Left forelimb (tissue), 1 donor: ENCODE data around the gene AMHR2.

ENCODE experiments used
- DNase-seq: peaks from one replicate; pipeline ENCODE4 v3.0.0-alpha.2; 2018; ENCODE audit warnings: low spot score

Gene AMHR2

GRCh38 chr12:53453953-53454640, 30.4 kb downstream of the AMHR2 start:
- DNase-seq: no peak

GRCh38 chr12:53454707-53455106, 31.1 kb downstream of the AMHR2 start:
- DNase-seq: no peak

DNA sequence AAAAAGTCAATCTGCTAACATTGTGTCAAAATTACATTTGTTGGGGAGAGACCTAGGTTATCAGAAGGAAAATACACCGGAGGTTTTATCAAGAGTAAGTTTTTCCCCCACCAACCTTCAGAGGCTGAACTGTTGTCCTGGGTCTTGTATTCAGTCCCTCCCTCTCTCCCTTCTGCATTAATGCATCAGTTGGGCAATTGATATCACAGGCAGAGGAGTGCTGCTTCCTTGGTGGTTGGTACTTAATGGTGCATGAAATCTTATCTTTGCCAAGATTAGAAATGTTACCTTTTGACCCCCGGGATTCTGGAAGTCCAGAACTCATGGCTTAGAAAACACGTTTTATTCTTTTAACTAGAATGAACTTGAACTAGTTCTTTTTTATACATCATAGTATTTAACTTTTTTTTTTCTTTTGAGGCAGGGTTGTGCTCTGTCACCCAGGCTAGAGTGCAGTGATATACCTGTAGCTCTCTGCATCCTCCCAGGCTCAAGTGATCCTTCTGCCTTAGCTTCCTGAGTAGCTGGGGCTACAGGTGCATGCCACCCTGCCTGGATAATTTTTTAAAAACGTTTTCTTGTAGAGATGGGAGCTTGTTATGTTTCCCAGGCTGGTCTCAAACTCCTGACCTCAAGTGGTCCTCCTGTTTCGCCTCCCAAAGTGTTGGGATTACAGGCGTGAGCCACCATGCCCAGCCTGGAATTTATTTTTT, 33.2 kb downstream of the AMHR2 start:
- DNase-seq: no peak

- DNase-seq: no peak
Measured at GRCh38 chr12:53459097-53459496, 35.4 kb downstream of the AMHR2 start.

GRCh38 chr12:53461059-53461458, 37.4 kb downstream of the AMHR2 start:
- DNase-seq: no peak

DNA sequence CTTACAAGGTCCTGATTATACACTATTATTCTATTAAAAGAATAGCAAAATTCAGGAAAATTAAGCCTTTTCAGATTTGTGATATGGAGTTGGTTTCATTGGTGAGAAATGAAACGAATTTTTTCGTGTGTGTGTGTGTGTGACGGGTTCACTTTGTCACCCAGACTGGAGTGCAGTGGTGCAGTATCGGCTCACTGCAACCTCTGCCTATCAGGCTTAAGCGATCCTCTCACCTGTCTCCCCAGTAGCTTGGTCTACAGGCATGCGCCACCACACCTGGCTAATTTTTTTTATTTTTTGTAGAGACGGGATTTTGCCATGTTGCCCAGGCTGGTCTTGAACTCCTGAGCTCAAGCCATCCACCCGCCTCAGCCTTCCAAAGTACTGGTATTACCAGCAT, 37.9 kb downstream of the AMHR2 start:
- DNase-seq: no peak

GRCh38 chr12:53462935-53463334, 39.3 kb downstream of the AMHR2 start:
- DNase-seq: no peak

GRCh38 chr12:53463802-53464560, 40.3 kb downstream of the AMHR2 start:
- DNase-seq: no peak

GRCh38 chr12:53464685-53465418, 41.2 kb downstream of the AMHR2 start:
- DNase-seq: no peak

- no peak for DNase-seq
Measured at GRCh38 chr12:53465679-53466078, 42.0 kb downstream of the AMHR2 start.

DNA sequence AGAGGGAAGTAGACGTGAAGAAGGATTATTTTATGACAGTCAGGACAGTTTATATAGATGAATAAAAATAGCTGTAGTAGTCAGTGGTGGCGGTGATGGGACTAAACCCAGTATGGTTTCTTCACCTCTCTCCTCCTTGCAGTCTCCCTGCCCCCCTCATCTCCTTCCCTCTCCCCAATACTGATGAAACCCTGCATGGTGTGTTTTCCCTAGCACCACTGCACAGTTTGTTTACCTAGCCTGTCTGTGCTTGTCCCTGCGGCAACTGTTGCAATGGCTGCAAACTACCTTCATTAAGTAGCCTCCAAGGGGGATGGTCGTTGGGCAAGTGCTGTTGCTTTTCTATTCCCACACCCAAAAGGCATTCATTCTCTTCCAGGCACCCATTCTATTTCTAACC, 43.0 kb downstream of the AMHR2 start:
- no peak for DNase-seq

DNA sequence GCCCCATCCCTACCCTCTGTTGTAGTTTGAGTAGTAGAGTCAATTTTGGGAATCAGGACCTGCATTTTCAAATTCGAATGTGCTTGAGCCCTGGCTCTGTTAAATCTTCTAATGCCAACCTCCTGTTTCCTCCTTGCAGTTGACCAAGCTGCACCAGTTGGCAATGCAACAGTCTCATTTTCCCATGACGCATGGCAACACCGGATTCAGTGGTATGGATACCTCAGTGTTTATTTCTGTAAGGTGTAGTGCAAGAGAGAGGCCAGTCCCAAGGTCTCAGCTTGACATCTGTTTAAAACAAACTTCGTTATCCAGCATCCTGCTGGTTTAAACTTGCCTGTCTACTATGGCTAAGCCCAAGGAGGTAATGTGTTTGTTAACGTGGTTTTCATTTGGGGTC, 43.4 kb downstream of the AMHR2 start:
- DNase-seq: no peak

- no peak for DNase-seq
Measured at GRCh38 chr12:53467880-53468279, 44.2 kb downstream of the AMHR2 start.

DNA sequence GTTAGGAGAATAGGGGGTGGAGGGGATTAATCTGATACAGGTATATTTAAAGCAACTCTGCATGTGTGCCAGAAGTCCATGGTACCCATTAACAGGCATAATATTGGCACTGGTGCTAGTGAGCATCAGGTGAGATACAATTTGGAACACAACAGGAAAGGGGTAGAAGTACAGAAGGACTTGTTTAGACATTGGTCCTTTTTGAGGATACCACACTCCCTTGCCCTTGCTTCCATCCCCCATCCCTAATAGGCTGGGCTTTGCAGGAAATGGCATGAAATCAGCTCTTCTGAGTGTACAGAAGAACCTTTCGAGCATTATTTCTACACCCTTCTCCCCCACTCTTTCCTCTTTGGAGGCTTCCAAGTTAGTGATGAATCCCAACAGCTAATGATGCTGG, 44.6 kb downstream of the AMHR2 start:
- no peak for DNase-seq

DNA sequence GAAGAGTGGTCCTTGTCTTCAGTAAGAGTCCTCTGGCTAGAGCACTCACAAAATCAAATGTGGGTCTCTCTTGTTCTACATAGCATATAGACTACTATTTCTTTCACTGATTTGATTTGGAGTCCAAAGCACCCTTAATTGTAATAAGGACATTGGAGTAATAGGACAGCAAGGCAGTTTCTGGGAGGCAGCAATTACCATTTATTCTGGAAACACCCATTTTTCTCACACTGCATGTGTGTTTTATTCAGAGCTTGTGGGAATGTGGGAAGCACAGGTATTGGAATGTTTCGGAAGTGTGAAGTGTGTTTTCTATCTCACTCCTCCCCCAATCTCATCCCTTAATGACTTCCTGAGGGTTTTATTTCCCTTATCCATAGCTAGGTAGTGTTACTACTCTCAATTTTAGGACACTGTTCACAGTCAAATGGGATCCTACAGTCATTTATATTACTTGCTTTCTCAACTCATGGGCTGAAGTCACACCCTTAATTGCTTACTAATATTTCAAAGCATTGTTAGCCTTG, 48.5 kb downstream of the AMHR2 start:
- no peak for DNase-seq

DNA sequence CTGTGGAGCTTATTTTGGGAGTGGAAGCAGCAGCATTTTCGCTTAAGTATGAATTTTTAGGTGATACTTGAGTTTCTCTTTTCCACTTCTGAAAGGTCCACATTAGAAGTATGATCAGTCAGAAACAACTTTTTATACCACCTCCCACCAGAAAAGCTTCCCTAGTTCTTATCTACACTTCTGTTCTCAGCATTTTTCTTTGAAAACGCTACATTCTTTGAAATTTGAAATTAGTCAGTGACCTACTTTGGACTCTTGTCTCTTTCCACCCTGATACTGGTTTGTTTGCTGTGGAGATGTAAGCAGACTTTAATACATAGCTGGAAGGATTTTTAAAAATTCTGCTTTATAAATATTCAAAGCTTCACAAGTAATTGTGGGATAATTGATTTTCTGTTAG, 50.4 kb downstream of the AMHR2 start:
- no peak for DNase-seq

GRCh38 chr12:53474819-53475218, 51.2 kb downstream of the AMHR2 start:
- no peak for DNase-seq

DNA sequence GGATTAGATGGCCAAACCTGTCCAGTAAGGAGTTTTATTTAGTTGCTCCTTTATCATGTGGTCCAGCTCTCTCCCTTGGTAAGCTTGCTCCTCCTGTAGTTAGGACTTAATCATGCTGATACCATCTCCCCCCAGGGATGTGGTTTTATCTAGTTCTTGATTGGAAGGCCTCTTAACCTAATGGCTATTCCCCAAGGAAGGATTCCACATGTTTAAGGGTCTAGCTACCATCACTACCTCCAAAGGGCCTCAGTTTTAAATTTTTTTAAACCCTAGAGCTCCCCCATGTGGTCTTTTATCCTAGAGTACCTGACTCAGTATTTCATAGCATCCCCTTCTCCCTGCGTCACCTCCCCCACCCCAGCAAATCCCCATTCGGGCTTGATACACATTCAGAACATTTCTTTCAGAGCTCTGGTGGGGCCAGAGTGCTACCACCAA, 53.1 kb downstream of the AMHR2 start:
- DNase-seq: no peak

- DNase-seq: no peak
Measured at GRCh38 chr12:53478865-53479264, 55.2 kb downstream of the AMHR2 start.

GRCh38 chr12:53479331-53479730, 55.7 kb downstream of the AMHR2 start:
- no peak for DNase-seq

DNA sequence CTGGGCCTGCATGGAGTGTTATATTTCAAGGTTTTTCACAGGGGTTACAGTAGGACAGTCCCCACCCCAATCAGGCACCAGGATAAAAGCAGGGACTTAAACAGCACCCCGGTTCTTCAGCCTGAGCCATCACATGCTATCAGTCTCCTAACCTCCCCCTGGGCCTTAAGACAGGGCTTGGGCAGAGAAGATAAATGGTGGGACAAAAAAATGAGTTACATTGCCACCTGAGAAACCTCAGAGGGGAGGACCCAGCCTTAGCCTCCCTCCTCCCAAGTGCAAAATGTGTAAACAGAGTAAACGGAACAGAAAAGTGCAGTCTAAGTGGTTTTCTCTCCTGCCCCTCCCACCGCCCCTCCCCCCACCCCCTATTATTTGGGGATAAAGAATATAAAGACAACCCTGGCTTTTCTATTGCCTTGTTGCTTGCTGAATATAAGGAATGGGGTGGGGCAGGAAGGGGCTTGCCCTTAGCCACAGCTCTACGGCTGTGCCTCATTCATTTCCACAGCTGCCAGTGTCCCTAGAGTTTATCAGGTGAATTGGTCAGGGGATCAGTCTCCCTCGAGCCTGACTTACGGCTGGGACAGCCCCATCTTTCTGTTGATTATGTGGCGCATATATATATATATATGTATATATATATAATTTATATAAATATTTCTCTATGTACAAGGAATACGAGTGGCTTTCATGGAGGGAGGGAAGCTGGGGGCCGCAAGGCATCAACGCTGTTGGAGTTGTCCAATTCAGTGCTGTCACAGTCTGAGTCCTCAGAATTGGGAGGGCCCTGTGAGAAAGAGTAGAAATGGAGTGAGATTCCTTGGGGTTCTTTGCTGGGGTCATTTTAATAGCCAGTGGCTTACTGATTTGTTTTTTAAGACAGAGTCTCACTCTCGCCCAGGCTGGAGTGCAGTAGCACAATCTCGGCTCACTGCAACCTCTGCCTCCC, 57.1 kb downstream of the AMHR2 start:
- no peak for DNase-seq
